B cell (primary cell): ENCODE data around the gene SMPDL3B. TPM values are rescaled to one million over a fixed set of nuclear protein-coding genes. Genes with fewer than 3 reads are reported as not detected.
A peak's percentile ranks its signal among the peaks of the same experiment; 100 is the strongest.

Experiments
- ATAC-seq: fragments of 200-7000 bp; cut with Tn5 transposase; one replicate; pipeline ENCODE4 v1.10.0; 2021; ENCODE audit warnings: low read depth, mild to moderate bottlenecking, moderate number of reproducible peaks, moderate library complexity
- CTCF ChIA-PET: fragments of 350-600 bp; sonication (Branson Sonifier 250); formaldehyde crosslinking; loops from one replicate; lab custom pipeline; 2021; ENCODE audit warnings: antibody characterized with exemption, inconsistent platforms; lab: Charles Lee
- POLR2A ChIA-PET: fragments of 350-600 bp; sonication (Branson Sonifier 250); formaldehyde crosslinking; loops from one replicate; lab custom pipeline; 2021; ENCODE audit warnings: antibody characterized with exemption; lab: Charles Lee
- DNase-seq: peaks from one replicate; pipeline ENCODE4 v3.0.0; 2013
- H2AFZ ChIP-seq: 2 replicates; pipeline ENCODE4 v1.6.1; 2012; ENCODE audit warnings: mild to moderate bottlenecking, low read depth, low read length; ENCODE audit not compliant: insufficient read depth, poor library complexity, severe bottlenecking
- H3K27ac ChIP-seq, 2 donors: 1 replicate in 1 of 2; 2 replicates in 1 of 2; pipeline ENCODE4 v1.5.1; 2012 to 2013; ENCODE audit warnings: low read length in 2 of 2, mild to moderate bottlenecking in 2 of 2, moderate library complexity in 1 of 2
- H3K27me3 ChIP-seq, 4 experiments: fragments of 200-600 bp in 1 of 4; sonication (generic) in 1 of 4; replicated peaks in 1 of 4; 1 replicate in 2 of 4; 2 replicates in 2 of 4; pipeline versions ENCODE4 v1.6.1 to v1.7.0; 2013 to 2016; ENCODE audit warnings: low read length in 3 of 4, mild to moderate bottlenecking in 2 of 4, mixed read lengths in 1 of 4, moderate library complexity in 1 of 4; ENCODE audit not compliant: insufficient read depth in 4 of 4, control insufficient read depth in 3 of 4; ENCODE audit errors: control extremely low read depth in 1 of 4
- H3K36me3 ChIP-seq, 2 experiments: replicated peaks in 1 of 2; 1 replicate in 1 of 2; 2 replicates in 1 of 2; pipeline versions ENCODE4 v1.6.1 to v1.7.1; 2013; ENCODE audit warnings: low read length in 1 of 2; ENCODE audit not compliant: insufficient read depth in 2 of 2, control insufficient read depth in 1 of 2; ENCODE audit errors: control extremely low read depth in 1 of 2, extremely low read depth in 1 of 2
- H3K4me1 ChIP-seq, 2 donors: fragments of 200-600 bp in 1 of 2; sonication (generic) in 1 of 2; 1 replicate in 1 of 2; 2 replicates in 1 of 2; pipeline versions ENCODE4 v1.5.1 to v1.6.1; 2013 to 2017; ENCODE audit warnings: low read length in 2 of 2; ENCODE audit not compliant: control insufficient read depth in 2 of 2, insufficient read depth in 2 of 2
- H3K4me2 ChIP-seq: replicated peaks from 2 replicates; pipeline ENCODE3; 2012; ENCODE audit warnings: mild to moderate bottlenecking, low read depth, low read length; ENCODE audit not compliant: poor library complexity, severe bottlenecking
- H3K4me3 ChIP-seq, 5 experiments: fragments of 200-600 bp in 1 of 5; sonication (generic) in 1 of 5; 1 replicate in 3 of 5; 2 replicates in 2 of 5; pipeline versions ENCODE4 v1.5.1 to v1.7.0; 2011 to 2016; ENCODE audit warnings: low read length in 4 of 5, mild to moderate bottlenecking in 4 of 5, low read depth in 2 of 5, control low read depth in 1 of 5, moderate library complexity in 1 of 5; ENCODE audit not compliant: insufficient read depth in 1 of 5; ENCODE audit errors: control extremely low read depth in 1 of 5, extremely low read depth in 1 of 5
- H3K79me2 ChIP-seq: fragments of 200-600 bp; sonication (generic); one replicate; pipeline ENCODE4 v1.6.0; 2016; ENCODE audit warnings: low read length; ENCODE audit not compliant: control insufficient read depth, insufficient read depth
- H3K9ac ChIP-seq: fragments of 200-600 bp; sonication (generic); 2 replicates; pipeline ENCODE4 v1.6.1; 2017; ENCODE audit warnings: mild to moderate bottlenecking, low read length, moderate library complexity
- H3K9me3 ChIP-seq, 3 donors: one replicate each; pipeline versions ENCODE4 v1.6.1 to v1.7.1; 2013; ENCODE audit warnings: low read length in 2 of 3; ENCODE audit not compliant: control insufficient read depth in 2 of 3, insufficient read depth in 1 of 3; ENCODE audit errors: control extremely low read depth in 1 of 3
- H4K20me1 ChIP-seq: 2 replicates; pipeline ENCODE4 v1.6.0; 2012; ENCODE audit warnings: mild to moderate bottlenecking, low read length; ENCODE audit not compliant: insufficient read depth, control insufficient read depth, poor library complexity, severe bottlenecking
- H3K27ac Mint-ChIP-seq: one replicate; pipeline ENCODE4 v1.8.0; 2021; ENCODE audit warnings: mixed read lengths
- H3K27me3 Mint-ChIP-seq: one replicate; pipeline ENCODE4 v1.8.0; 2021; ENCODE audit warnings: mixed read lengths
- H3K4me1 Mint-ChIP-seq: one replicate; pipeline ENCODE4 v1.8.0; 2021; ENCODE audit warnings: mixed read lengths
- H3K4me3 Mint-ChIP-seq: one replicate; pipeline ENCODE4 v1.8.0; 2021; ENCODE audit warnings: mixed read lengths
- H3K9me3 Mint-ChIP-seq: one replicate; pipeline ENCODE4 v1.8.0; 2022; ENCODE audit warnings: mixed read lengths; ENCODE audit not compliant: insufficient read depth
- EZH2 ChIP-seq: IDR thresholded peaks from 2 replicates; pipeline ENCODE4 v1.6.1; 2012; ENCODE audit warnings: borderline replicate concordance, low read depth, mild to moderate bottlenecking, moderate library complexity, low read length; ENCODE audit not compliant: insufficient read depth, poor library complexity, severe bottlenecking
- WGBS: methylation state at CpG from one replicate; pipeline ENCODE4 v1.1.5; 2013; ENCODE audit warnings: missing lambda C conversion rate; ENCODE audit not compliant: insufficient coverage; 5-methylcytosine and 5-hydroxymethylcytosine counted together
- intact Hi-C: fragments of 100-400 bp; cut with micrococcal nuclease; formaldehyde crosslinking; loops from one replicate; pipeline ENCODE4 v1.10.0; 2022
- polyA plus RNA-seq: library from polyadenylated mRNA; depleted of rRNA; stranded (reverse); fragments of >200 nt; gene quantifications from 2 replicates; pipeline ENCODE4 v1.2.3, GENCODE V29; 2012
- total RNA-seq, 2 donors: library from RNA; stranded (reverse); fragments of 120-200 nt in 1 of 2; gene quantifications; 1 replicate in 1 of 2; 2 replicates in 1 of 2; pipeline versions ENCODE4 v1.2.3 to v1.2.4, GENCODE V29; 2013 to 2022
- TF ChIP-seq, protein P1 (sequence below): fragments of 200-600 bp; IDR thresholded peaks from one replicate; pipeline ENCODE4 v1.8.0; 2022; ENCODE audit warnings: antibody characterized with exemption, mild to moderate bottlenecking

SMPDL3B gene
- total and polyA plus RNA-seq, 2 donors (not counting 1 experiment from before 2014, with no cell fraction given), result 0.22 TPM; not detected in 1

GRCh38 chr1:27981145-27981544 lies 46.3 kb downstream of the SMPDL3B start:
- DNase-seq (no peak), ATAC-seq (no peak)
- TF ChIP-seq EZH2, result no peak
- TF ChIP-seq, protein P1, sequence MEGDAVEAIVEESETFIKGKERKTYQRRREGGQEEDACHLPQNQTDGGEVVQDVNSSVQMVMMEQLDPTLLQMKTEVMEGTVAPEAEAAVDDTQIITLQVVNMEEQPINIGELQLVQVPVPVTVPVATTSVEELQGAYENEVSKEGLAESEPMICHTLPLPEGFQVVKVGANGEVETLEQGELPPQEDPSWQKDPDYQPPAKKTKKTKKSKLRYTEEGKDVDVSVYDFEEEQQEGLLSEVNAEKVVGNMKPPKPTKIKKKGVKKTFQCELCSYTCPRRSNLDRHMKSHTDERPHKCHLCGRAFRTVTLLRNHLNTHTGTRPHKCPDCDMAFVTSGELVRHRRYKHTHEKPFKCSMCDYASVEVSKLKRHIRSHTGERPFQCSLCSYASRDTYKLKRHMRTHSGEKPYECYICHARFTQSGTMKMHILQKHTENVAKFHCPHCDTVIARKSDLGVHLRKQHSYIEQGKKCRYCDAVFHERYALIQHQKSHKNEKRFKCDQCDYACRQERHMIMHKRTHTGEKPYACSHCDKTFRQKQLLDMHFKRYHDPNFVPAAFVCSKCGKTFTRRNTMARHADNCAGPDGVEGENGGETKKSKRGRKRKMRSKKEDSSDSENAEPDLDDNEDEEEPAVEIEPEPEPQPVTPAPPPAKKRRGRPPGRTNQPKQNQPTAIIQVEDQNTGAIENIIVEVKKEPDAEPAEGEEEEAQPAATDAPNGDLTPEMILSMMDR, result no peak
- ChIA-PET CTCF (interaction anchor here (0.7 to 6.7 kb wide), 13 partner anchors 9 to 311 kb away, joined by 3 to 147 read pairs (median 5); no protein-coding TSS in a partner anchor), POLR2A (interaction anchor here (0.5 kb wide), 1 partner anchor 9 kb away, joined by 6 read pairs; no protein-coding TSS in a partner anchor)
- WGBS, result no CpG with 5 or more reads among the region's 3 CpGs
- Histone ChIP-seq H3K27ac (no peak overlapping the region), H2AFZ (no peak overlapping the region), H3K27me3 (no peaks in the 10 kb centered on the region), H3K79me2 (no peaks in the 10 kb centered on the region), H3K4me3 (no peak overlapping the region), H3K36me3 (peaks cover 0 to 8% of the 10 kb centered on the region in 2 experiments), H3K4me2 (no peak overlapping the region), H3K4me1 (peaks cover 0 to 7% of the 10 kb centered on the region in 2 donors), H4K20me1 (no peaks in the 10 kb centered on the region), H3K9me3 (no peaks in the 10 kb centered on the region), H3K9ac (no peak overlapping the region)
- no peak overlapping the region for H3K4me3 Mint-ChIP-seq
- no peaks in the 10 kb centered on the region for H3K27me3 Mint-ChIP-seq
- intact Hi-C loops, result no loop called here
- peaks cover 4% of the 10 kb centered on the region for H3K4me1 Mint-ChIP-seq
- peak overlapping the region; percentile 26 for H3K27ac Mint-ChIP-seq
- H3K9me3 Mint-ChIP-seq, result no peaks in the 10 kb centered on the region

DNA sequence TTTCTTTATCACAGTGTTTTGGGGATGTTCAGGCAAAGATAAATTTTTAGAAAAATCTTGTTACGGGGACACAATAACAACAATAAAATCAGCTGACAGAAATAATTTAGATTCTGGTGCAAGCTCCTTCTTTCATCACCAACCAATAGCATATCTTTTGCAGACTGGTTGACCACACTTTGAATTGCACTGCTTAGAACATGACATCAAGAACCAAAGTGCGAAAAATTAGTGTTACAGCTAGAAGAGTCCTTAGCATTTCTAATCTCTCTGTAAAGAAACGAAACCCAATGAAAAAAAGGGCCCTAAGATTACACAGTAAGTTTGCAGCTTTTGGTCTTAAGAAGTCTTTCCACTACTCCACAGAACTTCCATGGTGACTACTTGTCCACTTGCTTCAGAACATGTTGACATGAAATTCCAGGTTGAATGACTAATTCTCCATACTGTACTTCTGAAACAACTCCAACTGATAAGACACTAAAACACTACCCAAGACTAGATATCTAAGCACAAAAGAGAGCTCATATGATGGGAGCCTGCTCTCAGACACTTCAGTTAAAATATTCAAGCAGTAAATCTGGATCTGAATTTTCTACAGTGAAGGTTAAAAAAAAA lies 56.2 kb downstream of the SMPDL3B start:
- H3K27ac ChIP-seq, result no peak overlapping the region
- H3K4me1 ChIP-seq, result peaks cover 4 to 7% of the 10 kb centered on the region in 2 donors
- TF ChIP-seq, protein P1, result no peak
- TF ChIP-seq EZH2, result no peak
- no peaks in the 10 kb centered on the region for H3K79me2 ChIP-seq
- H3K4me3 ChIP-seq, result no peak overlapping the region
- no peaks in the 10 kb centered on the region for H3K27me3 ChIP-seq
- Mint-ChIP-seq H3K27me3 (no peaks in the 10 kb centered on the region), H3K27ac (no peak overlapping the region), H3K4me1 (peaks cover 6% of the 10 kb centered on the region), H3K9me3 (no peaks in the 10 kb centered on the region), H3K4me3 (no peak overlapping the region)
- DNase-seq (no peak), ATAC-seq (no peak)
- H2AFZ ChIP-seq, result no peak overlapping the region
- no peak overlapping the region for H3K9ac ChIP-seq
- H4K20me1 ChIP-seq, result no peaks in the 10 kb centered on the region
- peaks cover 2 to 50% of the 10 kb centered on the region in 2 experiments for H3K36me3 ChIP-seq
- POLR2A ChIA-PET, result interaction anchor here (0.7 kb wide), 1 partner anchor 10 kb away, joined by 6 read pairs; no protein-coding TSS in a partner anchor
- no peaks in the 10 kb centered on the region for H3K9me3 ChIP-seq
- intact Hi-C loops, result no loop called here
- CTCF ChIA-PET, result interaction anchor here (0.5 to 5.1 kb wide), 3 partner anchors 11 to 81 kb away, joined by 3 to 18 read pairs (median 3); no protein-coding TSS in a partner anchor
- no peak overlapping the region for H3K4me2 ChIP-seq
- WGBS, result 100% methylated on average over 1 of the region's 3 CpGs
